Measurements from ENCODE around the gene FAM3C.

Gene FAM3C

GRCh38 chr7:121303422-121304101 is 92.5 kb downstream of the FAM3C start:
- H3K9me3 ChIP-seq (ENCODE audit: control insufficient read depth, low read length) = no peaks in the 10 kb centered on the region
- no peak overlapping the region for H3K4me2 ChIP-seq (ENCODE audit: low read length)
- no peak overlapping the region for H3K27ac ChIP-seq
- H3K4me1 ChIP-seq = no peaks in the 10 kb centered on the region
- TF ChIP-seq, protein P1, sequence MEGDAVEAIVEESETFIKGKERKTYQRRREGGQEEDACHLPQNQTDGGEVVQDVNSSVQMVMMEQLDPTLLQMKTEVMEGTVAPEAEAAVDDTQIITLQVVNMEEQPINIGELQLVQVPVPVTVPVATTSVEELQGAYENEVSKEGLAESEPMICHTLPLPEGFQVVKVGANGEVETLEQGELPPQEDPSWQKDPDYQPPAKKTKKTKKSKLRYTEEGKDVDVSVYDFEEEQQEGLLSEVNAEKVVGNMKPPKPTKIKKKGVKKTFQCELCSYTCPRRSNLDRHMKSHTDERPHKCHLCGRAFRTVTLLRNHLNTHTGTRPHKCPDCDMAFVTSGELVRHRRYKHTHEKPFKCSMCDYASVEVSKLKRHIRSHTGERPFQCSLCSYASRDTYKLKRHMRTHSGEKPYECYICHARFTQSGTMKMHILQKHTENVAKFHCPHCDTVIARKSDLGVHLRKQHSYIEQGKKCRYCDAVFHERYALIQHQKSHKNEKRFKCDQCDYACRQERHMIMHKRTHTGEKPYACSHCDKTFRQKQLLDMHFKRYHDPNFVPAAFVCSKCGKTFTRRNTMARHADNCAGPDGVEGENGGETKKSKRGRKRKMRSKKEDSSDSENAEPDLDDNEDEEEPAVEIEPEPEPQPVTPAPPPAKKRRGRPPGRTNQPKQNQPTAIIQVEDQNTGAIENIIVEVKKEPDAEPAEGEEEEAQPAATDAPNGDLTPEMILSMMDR (IDR thresholded peaks at IDR 0.05) = no peak
- H3K27me3 ChIP-seq (ENCODE audit: control insufficient read depth, insufficient read depth, low read length) = no peaks in the 10 kb centered on the region
- H3K4me3 ChIP-seq (ENCODE audit: low read depth, low read length) = no peak overlapping the region
- no peak overlapping the region for H3K9ac ChIP-seq
- no peak overlapping the region for H2AFZ ChIP-seq
- no peaks in the 10 kb centered on the region for H3K79me2 ChIP-seq
- no peaks in the 10 kb centered on the region for H3K36me3 ChIP-seq (ENCODE audit: control insufficient read depth, insufficient read depth, low read length)

DNA sequence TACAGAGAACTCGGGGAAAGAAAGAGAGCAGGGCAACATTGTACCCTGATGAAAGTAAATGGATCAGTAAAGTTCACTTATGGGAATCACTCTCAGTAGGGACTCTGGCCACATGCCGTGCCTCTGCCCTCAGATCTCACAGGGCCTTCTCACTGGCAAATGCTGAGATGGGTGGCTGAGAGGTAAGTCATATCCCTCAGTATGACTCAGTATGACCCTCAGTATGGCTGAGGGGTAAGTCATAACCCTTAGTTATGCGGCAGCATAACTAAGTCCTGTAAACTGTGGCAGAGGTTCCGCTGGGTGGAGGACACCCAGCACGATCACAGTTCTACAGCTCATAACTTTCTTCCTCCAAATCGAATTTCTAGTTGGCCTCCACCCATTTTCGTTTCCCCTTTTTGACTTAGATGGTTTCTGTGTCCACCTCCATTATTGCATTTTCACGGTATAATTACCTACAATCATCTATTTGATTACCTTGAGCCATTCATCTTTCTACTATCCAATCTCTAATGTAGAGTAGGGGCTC is 93.8 kb downstream of the FAM3C start:
- Histone ChIP-seq H3K4me2 (ENCODE audit: low read length) (no peak overlapping the region), H3K4me3 (ENCODE audit: low read depth, low read length) (no peak overlapping the region), H3K36me3 (ENCODE audit: control insufficient read depth, insufficient read depth, low read length) (no peaks in the 10 kb centered on the region), H2AFZ (no peak overlapping the region), H3K9ac (no peak overlapping the region), H3K9me3 (ENCODE audit: control insufficient read depth, low read length) (no peaks in the 10 kb centered on the region), H3K27ac (no peak overlapping the region), H3K79me2 (no peaks in the 10 kb centered on the region), H3K4me1 (no peaks in the 10 kb centered on the region), H3K27me3 (ENCODE audit: control insufficient read depth, insufficient read depth, low read length) (no peaks in the 10 kb centered on the region)
- TF ChIP-seq, protein P1 (IDR thresholded peaks at IDR 0.05) = no peak

- Histone ChIP-seq H3K27me3 (ENCODE audit: control insufficient read depth, insufficient read depth, low read length) (no peaks in the 10 kb centered on the region), H3K79me2 (no peaks in the 10 kb centered on the region), H3K9me3 (ENCODE audit: control insufficient read depth, low read length) (no peaks in the 10 kb centered on the region), H3K4me1 (no peaks in the 10 kb centered on the region), H3K36me3 (ENCODE audit: control insufficient read depth, insufficient read depth, low read length) (no peaks in the 10 kb centered on the region), H3K4me3 (ENCODE audit: low read depth, low read length) (no peak overlapping the region), H3K4me2 (ENCODE audit: low read length) (no peak overlapping the region), H3K27ac (no peak overlapping the region), H2AFZ (no peak overlapping the region), H3K9ac (no peak overlapping the region)
- TF ChIP-seq, protein P1 (IDR thresholded peaks at IDR 0.05) = no peak
Measured at GRCh38 chr7:121301446-121302213, 94.5 kb downstream of the FAM3C start.

DNA sequence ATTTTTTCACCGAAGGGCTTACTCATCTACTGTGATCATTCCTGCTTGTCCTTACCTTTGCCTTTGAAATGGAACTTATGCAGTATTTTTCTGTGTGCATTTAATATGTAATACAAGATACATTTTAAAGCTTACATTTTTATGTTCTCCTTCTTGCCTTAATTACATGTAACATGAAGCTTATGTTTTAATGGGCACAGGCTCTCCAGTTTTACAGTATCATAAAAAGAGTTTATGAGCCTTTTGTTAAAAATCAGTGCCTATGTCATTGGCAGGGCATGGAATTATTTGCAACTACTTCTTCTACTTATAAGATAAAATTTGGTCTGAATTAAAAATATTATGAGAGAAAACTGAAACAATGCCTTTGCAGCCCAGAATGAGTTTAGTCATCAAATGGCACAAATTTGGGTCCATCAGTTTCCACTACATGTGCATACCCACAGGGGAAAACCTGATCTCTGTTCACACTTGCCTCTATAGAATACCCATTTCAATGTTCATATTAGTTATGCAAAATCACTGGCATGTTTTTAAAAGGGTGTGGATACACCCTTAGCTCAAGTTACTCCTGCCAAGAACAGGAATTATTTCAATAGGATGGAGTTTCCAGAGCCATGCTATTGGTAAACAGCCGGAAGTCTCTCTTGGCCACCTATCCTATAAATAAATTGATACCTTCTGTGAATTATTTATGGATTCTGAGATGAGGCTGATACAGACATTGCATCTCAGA is 95.3 kb downstream of the FAM3C start:
- Histone ChIP-seq H3K79me2 (no peaks in the 10 kb centered on the region), H3K9me3 (ENCODE audit: control insufficient read depth, low read length) (no peaks in the 10 kb centered on the region), H3K4me1 (no peaks in the 10 kb centered on the region), H3K4me3 (ENCODE audit: low read depth, low read length) (no peak overlapping the region), H3K4me2 (ENCODE audit: low read length) (no peak overlapping the region), H3K27ac (no peak overlapping the region), H3K27me3 (ENCODE audit: control insufficient read depth, insufficient read depth, low read length) (no peaks in the 10 kb centered on the region), H3K9ac (no peak overlapping the region), H2AFZ (no peak overlapping the region), H3K36me3 (ENCODE audit: control insufficient read depth, insufficient read depth, low read length) (no peaks in the 10 kb centered on the region)
- TF ChIP-seq, protein P1 (IDR thresholded peaks at IDR 0.05) = no peak

All from parathyroid adenoma (tissue), 2 donors.